ENCODE data around the gene TMEM179B. TPM values are rescaled to one million over a fixed set of nuclear protein-coding genes. Genes with fewer than 3 reads are reported as not detected.

TMEM179B gene
- total and polyA plus RNA-seq, 2 of the 4 experiments (the other 2 are of a cell fraction), result 29.4 to 67.1 TPM

GRCh38 chr11:62771144-62772021, 15.8 kb upstream of the TMEM179B start, which contains the start of gene TAF6L:
Gene TAF6L, plus strand, starts transcription at chr11:62771396. Its CDS starts 4,388 bp downstream, at chr11:62775784.
- peaks cover 8 to 31% of the 10 kb centered on the region in 2 experiments for H3K79me1 ChIP-seq (ENCODE audit: low read depth in 1 of 2, low read length in 2 of 2)
- ChIA-PET CTCF (interaction anchor here (0.9 to 3.8 kb wide), 2 partner anchors 10 to 16 kb away, joined by 5 to 26 read pairs; partner anchors contain the start of gene TMEM179B), POLR2A (ENCODE audit: unreplicated experiment) (interaction anchor here (0.6 to 1.0 kb wide), 2 partner anchors 10 to 17 kb away, joined by 3 to 5 read pairs; partner anchors contain the start of genes POLR2G and ZBTB3)
- H3K4me3 ChIP-seq (ENCODE audit: insufficient read depth, low read depth, low read length), result peak within 1 kb of the TSS; percentile 81
- H2AFZ ChIP-seq (replicated peaks; ENCODE audit: low read length, poor library complexity), result peak within 1 kb of the TSS; percentile 95
- peak within 1 kb of the TSS; percentile 78 for H3K9ac ChIP-seq (ENCODE audit: low read depth, low read length)
- peak within 1 kb of the TSS; percentile 85 for H2AK5ac ChIP-seq (ENCODE audit: low read depth, low read length)
- intact Hi-C loops (cut with micrococcal nuclease), result no loop called here
- peak within 1 kb of the TSS; percentile 77 for H2AK9ac ChIP-seq (replicated peaks; ENCODE audit: low read depth, low read length, poor library complexity)
- H3K56ac ChIP-seq (ENCODE audit: extremely low read depth, insufficient read depth, low read length), result peak within 1 kb of the TSS; percentile 91
- peak within 1 kb of the TSS; percentile 88 for H3K4ac ChIP-seq (ENCODE audit: low read depth, low read length)
- peak within 1 kb of the TSS; percentile 97 for H4K5ac ChIP-seq (ENCODE audit: low read depth, low read length)
- H3K18ac ChIP-seq (ENCODE audit: low read depth, low read length), result peak within 1 kb of the TSS; percentile 88
- H2BK5ac ChIP-seq (ENCODE audit: low read depth, low read length, poor library complexity, severe bottlenecking), result peak within 1 kb of the TSS; percentile 90
- BruUV-seq (replicated peaks), result no TSS peak
- H3K9me1 ChIP-seq (ENCODE audit: insufficient read depth, low read length), result 0 out of 2 replicates have a peak, but pooled peaks cover 3% of the 10 kb centered on the region
- peak; percentile 99 for ATAC-seq (ENCODE audit: low read depth)
- H3K14ac ChIP-seq (replicated peaks; ENCODE audit: low read depth, low read length), result peak within 1 kb of the TSS; percentile 80
- in situ Hi-C loops (cut with MboI; ENCODE audit: low sequenced_read_pairs), result no loop called here
- H4K91ac ChIP-seq (ENCODE audit: insufficient read depth, low read depth, low read length), result peak within 1 kb of the TSS; percentile 77
- no peak within 1 kb of the TSS; the same call in 2 of the 3 replicates for H2BK15ac ChIP-seq (ENCODE audit: low read depth, low read length)
- peak within 1 kb of the TSS; percentile 93 to 97 for H4K8ac ChIP-seq (ENCODE audit: low read depth in 2 of 2, low read length in 2 of 2)
- no peaks in the 10 kb centered on the region for H4K20me1 ChIP-seq (ENCODE audit: insufficient read depth, low read length)
- dilution Hi-C loops (cut with HindIII; ENCODE audit: low sequenced_read_pairs, unreplicated experiment), result no loop called here
- H3K27me3 ChIP-seq (ENCODE audit: control insufficient read depth, insufficient read depth, low read length), result no peaks in the 10 kb centered on the region
- H3K36me3 ChIP-seq (ENCODE audit: control insufficient read depth, insufficient read depth, low read length), result peaks cover 14% of the 10 kb centered on the region
- H3K23ac ChIP-seq (ENCODE audit: low read depth, low read length), result peak within 1 kb of the TSS; percentile 74
- H3K9me3 ChIP-seq (ENCODE audit: control insufficient read depth, insufficient read depth, low read length), result no peaks in the 10 kb centered on the region
- H3K4me1 ChIP-seq (ENCODE audit: control insufficient read depth, insufficient read depth, low read length), result peaks cover 3% of the 10 kb centered on the region
- H2BK120ac ChIP-seq (ENCODE audit: low read depth, low read length), result peak within 1 kb of the TSS; percentile 66
- 10% methylated on average over 6 of the region's 60 CpGs; no CpG with 5 or more reads in 1 of the 2 experiments for WGBS, 2 experiments (ENCODE audit: extremely low coverage in 2 of 2, insufficient read length in 1 of 2)
- H2BK20ac ChIP-seq (ENCODE audit: low read depth, low read length), result no peak within 1 kb of the TSS
- peak within 1 kb of the TSS; percentile 93 for H3K4me2 ChIP-seq (ENCODE audit: low read depth, low read length)
- peak; percentile 95 for DNase-seq
- peak within 1 kb of the TSS; percentile 96 for H3K27ac ChIP-seq (ENCODE audit: insufficient read depth, low read length)
- TF ChIP-seq RFX5 (IDR thresholded peaks at IDR 0.05; ENCODE audit: low read depth, low read length) (no peak), MAZ (IDR thresholded peaks at IDR 0.05; ENCODE audit: borderline replicate concordance, low read depth, low read length) (peak; percentile 96), MAFK (IDR thresholded peaks at IDR 0.05; ENCODE audit: low read depth, low read length) (no peak), CTCF (conservative IDR thresholded peaks at IDR 0.05; ENCODE audit: low read depth, low read length) (no peak), RAD21 (IDR thresholded peaks at IDR 0.05; ENCODE audit: low read length) (no peak), RCOR1 (IDR thresholded peaks at IDR 0.05; ENCODE audit: insufficient replicate concordance, low read length) (no peak), CEBPB (IDR thresholded peaks at IDR 0.05; ENCODE audit: low read depth, low read length) (no peak), CHD1 (IDR thresholded peaks at IDR 0.05; ENCODE audit: low read depth, low read length) (no peak), MXI1 (IDR thresholded peaks at IDR 0.05; ENCODE audit: borderline replicate concordance, low read depth, low read length) (no peak), POLR2A (IDR thresholded peaks at IDR 0.05; ENCODE audit: low read depth, low read length) (peak; percentile 75), BHLHE40 (IDR thresholded peaks at IDR 0.05; ENCODE audit: low read depth, low read length) (peak; percentile 77), NFE2L2 (IDR thresholded peaks at IDR 0.05; ENCODE audit: low read depth, low read length) (peak; percentile 5; the same call in 1 of the 2 replicates)
- TF ChIP-seq, protein P1, sequence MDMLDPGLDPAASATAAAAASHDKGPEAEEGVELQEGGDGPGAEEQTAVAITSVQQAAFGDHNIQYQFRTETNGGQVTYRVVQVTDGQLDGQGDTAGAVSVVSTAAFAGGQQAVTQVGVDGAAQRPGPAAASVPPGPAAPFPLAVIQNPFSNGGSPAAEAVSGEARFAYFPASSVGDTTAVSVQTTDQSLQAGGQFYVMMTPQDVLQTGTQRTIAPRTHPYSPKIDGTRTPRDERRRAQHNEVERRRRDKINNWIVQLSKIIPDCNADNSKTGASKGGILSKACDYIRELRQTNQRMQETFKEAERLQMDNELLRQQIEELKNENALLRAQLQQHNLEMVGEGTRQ (IDR thresholded peaks at IDR 0.05; ENCODE audit: low read depth, low read length), result peak; percentile 97

All from IMR-90 (cell line).